HG02981 (cell line): Measurements from ENCODE around the gene NTN1.

Source experiments
- ATAC-seq: cut with Tn5 transposase; IDR thresholded peaks from one replicate; pipeline ENCODE4 v1.9.1; 2021; ENCODE audit warnings: mild to moderate bottlenecking, moderate library complexity; ENCODE audit not compliant: unreplicated experiment

Gene NTN1

DNA sequence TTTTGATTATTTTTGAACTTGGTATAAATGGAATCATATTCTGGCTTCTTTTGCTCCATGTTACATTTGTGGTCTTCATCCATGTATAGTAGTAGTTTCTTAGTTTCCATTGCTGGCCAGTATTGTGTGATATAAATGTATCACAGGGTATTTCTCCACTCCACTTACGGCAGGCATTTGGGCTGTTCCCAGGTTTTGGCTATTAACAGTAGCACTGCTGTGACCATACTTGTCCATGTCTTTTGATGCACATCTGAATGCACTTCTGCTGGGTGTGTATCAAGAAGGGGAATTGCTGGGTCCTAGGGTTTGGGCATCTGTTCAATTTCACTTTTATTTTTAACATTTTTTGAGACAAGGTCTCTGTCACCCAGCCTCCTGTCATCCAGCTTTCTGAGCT is 13.9 kb downstream of the NTN1 start:
- ATAC-seq = no peak

- no peak for ATAC-seq
Observed at GRCh38 chr17:9036336-9036735, 15.0 kb downstream of the NTN1 start.

DNA sequence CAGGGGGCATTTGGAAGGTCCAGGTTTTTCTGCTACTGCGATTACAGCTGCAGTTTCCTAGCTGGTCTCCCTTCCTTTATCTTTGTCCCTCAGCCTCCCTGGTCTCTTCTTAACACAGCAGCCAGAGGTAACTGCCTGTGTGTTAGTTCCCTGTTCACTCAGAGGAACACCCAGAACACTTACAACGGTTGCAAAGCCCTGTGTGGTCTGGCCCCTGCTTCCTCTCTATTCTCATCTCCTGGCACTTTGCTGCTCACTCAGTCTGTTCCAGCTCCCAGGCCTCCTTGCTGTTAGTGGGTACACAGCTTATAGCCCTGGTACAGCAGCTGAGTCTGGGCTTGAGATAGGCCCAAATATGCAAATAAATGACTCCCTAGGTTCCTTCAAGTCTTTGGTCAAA is 16.4 kb downstream of the NTN1 start:
- ATAC-seq = no peak

DNA sequence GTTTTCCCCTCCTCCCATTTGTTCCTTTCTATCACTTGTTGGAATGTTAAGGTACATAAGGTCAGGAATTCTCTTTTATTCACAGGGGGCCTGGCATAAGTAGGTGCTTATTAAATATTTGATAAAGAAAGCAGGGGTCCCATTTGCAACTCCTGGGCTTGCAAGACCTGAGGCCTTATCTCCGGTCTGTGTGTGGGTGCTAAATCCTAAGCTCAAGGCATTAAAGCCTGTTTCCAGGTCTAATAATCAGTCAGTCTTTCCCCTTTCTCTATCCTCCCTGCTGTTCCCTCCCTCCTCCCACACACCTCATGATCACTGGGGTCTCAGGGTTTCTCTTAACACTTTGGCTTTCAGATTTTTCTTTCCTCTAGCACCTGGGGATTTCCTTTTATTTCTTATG is 17.1 kb downstream of the NTN1 start:
- ATAC-seq = no peak

GRCh38 chr17:9044772-9045463 is 23.6 kb downstream of the NTN1 start:
- no peak for ATAC-seq

- no peak for ATAC-seq
Observed at GRCh38 chr17:9050801-9051401, 29.6 kb downstream of the NTN1 start.

GRCh38 chr17:9051561-9051960 is 30.3 kb downstream of the NTN1 start:
- no peak for ATAC-seq

DNA sequence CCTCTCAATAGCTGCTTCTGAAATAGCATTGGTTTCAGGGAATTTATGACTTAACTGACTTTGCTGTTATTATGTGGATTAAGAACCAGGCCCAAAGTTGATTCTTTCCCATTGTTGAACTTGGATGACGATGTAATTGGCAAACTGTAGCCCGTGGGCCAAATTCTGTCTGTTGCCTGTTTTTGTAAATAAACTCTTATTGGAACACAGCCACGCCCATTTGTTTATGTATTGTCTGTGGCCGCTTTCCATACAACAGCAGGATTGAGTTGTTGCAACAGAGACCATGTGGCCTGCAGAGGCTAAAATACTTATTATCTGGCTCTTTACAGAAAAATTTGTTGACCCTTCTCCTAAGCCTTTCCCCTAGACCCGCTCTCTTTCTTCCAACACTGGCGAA is 31.6 kb downstream of the NTN1 start:
- no peak for ATAC-seq

DNA sequence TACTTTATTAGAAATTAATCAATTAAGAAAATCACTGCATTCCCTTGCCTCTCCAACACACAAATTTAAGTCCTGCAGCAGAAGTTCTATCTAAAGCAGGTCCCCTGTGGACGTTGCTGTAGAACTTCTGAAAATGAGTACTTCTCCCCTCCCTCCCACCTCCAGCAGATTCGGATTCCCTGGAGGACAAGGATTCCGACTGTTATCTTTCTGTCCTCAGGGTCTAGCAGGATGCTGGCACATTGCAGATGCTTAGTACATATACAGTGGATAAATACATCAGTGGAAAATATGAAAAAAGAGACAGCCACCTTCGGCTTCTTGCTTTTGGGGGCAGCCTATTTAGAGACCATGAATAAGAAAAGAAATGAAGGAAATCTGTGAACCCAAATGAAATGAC is 32.1 kb downstream of the NTN1 start:
- ATAC-seq = no peak

GRCh38 chr17:9054126-9054975 is 33.0 kb downstream of the NTN1 start:
- ATAC-seq = no peak

- ATAC-seq = no peak
Observed at GRCh38 chr17:9055281-9055680, 34.0 kb downstream of the NTN1 start.

DNA sequence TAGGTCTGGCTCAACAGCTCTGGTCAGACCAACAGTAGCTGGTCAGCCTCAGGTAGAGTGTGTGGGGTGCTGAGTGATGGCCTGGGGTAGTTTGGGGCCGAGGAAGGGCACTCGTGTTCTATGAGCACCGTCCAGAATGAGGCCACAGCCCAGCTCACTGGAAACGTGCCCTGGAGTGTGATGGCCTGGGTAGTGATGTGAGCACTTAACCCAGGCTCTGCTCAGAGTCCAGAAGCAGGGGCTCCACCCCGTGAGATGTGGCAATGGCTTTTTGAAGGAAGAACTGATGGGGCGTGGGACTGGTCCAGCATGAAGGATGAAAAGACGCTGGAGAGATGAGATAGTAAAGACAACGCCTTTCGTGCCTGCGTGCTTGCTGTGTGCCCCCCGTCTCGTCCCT is 35.3 kb downstream of the NTN1 start:
- no peak for ATAC-seq

DNA sequence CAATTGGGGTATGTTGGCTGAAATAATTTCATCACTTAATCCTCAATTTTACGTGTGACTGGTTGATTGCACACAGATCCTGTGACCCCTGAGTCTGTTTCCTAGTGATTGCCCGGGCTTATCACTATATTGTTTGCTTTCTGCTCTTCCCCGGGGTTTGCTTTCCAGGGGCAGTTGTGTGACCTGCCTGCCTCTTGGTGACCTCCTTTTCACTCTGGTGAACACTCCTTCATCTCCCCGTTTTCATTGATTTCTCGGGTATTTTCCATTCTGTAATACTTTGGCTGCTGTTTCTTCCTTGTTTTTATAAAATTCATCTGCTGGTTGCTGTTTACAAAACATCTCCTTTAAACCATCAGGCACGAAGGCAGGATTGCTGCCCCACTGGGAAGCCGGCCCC is 36.0 kb downstream of the NTN1 start:
- no peak for ATAC-seq

GRCh38 chr17:9062399-9062902 is 41.1 kb downstream of the NTN1 start:
- ATAC-seq = no peak

GRCh38 chr17:9064311-9064834 is 43.1 kb downstream of the NTN1 start:
- no peak for ATAC-seq

DNA sequence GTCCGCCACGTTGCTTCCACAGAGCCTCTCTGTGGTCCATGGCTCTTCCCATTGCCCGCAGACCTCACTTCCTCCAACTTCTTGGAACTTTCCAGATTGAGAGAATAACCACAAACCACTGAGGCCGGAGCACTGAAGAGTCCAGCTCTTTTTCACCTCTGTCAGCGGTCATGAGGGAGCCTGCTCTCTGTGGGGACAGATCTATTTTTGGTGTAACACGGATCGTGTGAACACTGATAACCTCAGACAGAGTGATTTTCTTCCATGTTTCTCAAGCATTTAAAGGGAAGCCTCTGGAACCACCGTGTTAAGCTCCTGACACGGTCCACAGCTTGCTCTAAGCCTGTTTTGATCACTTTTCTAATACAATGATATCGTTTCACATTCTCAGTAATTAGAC is 49.7 kb downstream of the NTN1 start:
- ATAC-seq = no peak

DNA sequence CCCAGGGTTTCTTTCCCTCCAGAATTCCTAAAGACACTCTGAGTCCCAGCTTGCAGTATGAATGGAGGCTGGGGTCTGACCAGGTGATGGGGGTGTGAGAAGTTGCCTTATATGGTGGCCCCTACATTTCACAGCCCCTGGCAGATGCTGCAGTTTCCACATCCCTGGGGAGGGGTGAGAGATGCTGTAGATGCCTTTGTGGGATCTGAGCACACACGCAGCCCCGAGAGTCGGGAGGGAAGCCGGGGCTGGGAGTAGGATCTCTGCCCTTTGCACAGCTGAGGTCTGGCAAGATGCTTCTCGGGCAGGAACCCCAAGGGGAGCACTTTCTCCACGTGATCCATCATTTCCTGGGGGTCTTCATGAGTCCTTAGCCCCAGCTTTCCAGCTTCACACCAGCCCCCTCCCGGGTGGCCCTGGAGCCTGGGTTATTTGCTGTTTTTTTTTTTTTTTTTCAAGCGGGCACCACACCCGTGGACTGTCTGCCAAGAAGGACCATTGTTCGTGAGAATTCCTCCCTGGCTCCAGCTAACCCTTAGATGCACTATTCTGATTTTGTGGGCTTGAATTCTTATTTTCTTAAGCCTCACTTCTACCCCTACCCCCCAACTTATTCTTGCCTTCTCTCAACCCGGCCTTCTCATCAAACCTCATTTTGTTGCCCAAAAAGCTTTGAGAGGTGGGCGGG is 50.6 kb downstream of the NTN1 start:
- ATAC-seq = no peak

- no peak for ATAC-seq
Observed at GRCh38 chr17:9072696-9073339, 51.5 kb downstream of the NTN1 start.

DNA sequence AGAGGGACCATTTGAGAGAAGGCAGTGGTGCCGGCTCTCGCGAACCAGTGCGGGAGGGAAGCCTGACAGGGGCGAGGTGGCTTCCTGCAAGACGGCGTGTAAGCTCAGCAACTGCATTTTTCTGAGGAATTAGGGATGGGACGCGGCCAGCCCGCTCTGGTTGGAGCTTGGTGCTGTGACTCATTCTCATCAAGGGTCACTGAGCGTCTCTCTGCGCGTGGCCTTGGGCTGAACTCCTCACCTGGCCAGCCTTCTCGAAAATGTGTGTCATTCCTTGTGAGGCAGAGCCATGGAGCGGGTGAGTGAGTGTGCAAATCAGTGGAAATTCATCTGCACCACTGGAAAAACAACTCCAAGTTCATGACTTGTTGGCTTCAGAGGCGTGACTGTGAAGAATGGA is 52.8 kb downstream of the NTN1 start:
- no peak for ATAC-seq

- ATAC-seq = no peak
Observed at GRCh38 chr17:9079461-9080103, 58.3 kb downstream of the NTN1 start.
